KMS-11 (cell line): ENCODE data around the gene CDH13.

ENCODE experiments used
- H2AFZ ChIP-seq: fragments of 200-600 bp; sonication (generic); 2 replicates; pipeline ENCODE4 v1.6.1; 2016; ENCODE audit warnings: antibody characterized with exemption, mixed run types, low read depth
- H3K27ac ChIP-seq: fragments of 200-600 bp; sonication (generic); 2 replicates; pipeline ENCODE4 v1.6.1; 2016; ENCODE audit warnings: mild to moderate bottlenecking, mixed run types
- H3K27me3 ChIP-seq: fragments of 200-600 bp; sonication (generic); 2 replicates; pipeline ENCODE4 v1.6.1; 2017; ENCODE audit warnings: mild to moderate bottlenecking, low read depth, mixed run types, moderate library complexity; ENCODE audit not compliant: insufficient read depth
- H3K36me3 ChIP-seq: fragments of 200-600 bp; sonication (generic); 2 replicates; pipeline ENCODE4 v1.6.1; 2017; ENCODE audit warnings: mild to moderate bottlenecking, mixed run types; ENCODE audit not compliant: insufficient read depth
- H3K4me1 ChIP-seq: fragments of 200-600 bp; sonication (generic); 2 replicates; pipeline ENCODE4 v1.6.1; 2016; ENCODE audit warnings: mild to moderate bottlenecking, low read depth, mixed run types; ENCODE audit not compliant: poor library complexity, severe bottlenecking
- H3K4me2 ChIP-seq: fragments of 200-600 bp; sonication (generic); 2 replicates; pipeline ENCODE4 v1.7.0; 2016; ENCODE audit warnings: mild to moderate bottlenecking, mixed run types
- H3K4me3 ChIP-seq: fragments of 200-600 bp; sonication (generic); IDR thresholded peaks from 2 replicates; pipeline ENCODE4 v1.6.1; 2017; ENCODE audit warnings: low read depth, low read length, mixed read lengths; ENCODE audit not compliant: insufficient read depth
- H3K79me2 ChIP-seq: fragments of 200-600 bp; sonication (generic); 2 replicates; pipeline ENCODE4 v1.6.1; 2016; ENCODE audit warnings: low read depth, mixed run types; ENCODE audit not compliant: insufficient read depth
- H3K9ac ChIP-seq: fragments of 200-600 bp; sonication (generic); 2 replicates; pipeline ENCODE4 v1.6.1; 2016; ENCODE audit warnings: mild to moderate bottlenecking, mixed run types
- H4K20me1 ChIP-seq: fragments of 200-600 bp; sonication (generic); 2 replicates; pipeline ENCODE4 v1.6.1; 2016; ENCODE audit warnings: mild to moderate bottlenecking, mixed run types; ENCODE audit not compliant: insufficient read depth
- CTCF ChIP-seq: fragments of 200-600 bp; sonication (generic); conservative IDR thresholded peaks from 2 replicates; pipeline ENCODE4 v1.6.1; 2017; ENCODE audit warnings: low read depth, mild to moderate bottlenecking, antibody characterized with exemption, low read length, moderate library complexity, mixed read lengths

Gene CDH13

GRCh38 chr16:83791916-83792315 is 1165.1 kb downstream of the CDH13 start:
- H3K27me3 ChIP-seq = no peaks in the 10 kb centered on the region

GRCh38 chr16:83792391-83792790 is 1165.6 kb downstream of the CDH13 start:
- no peak overlapping the region for H3K4me2 ChIP-seq
- H3K79me2 ChIP-seq = no peaks in the 10 kb centered on the region
- no peaks in the 10 kb centered on the region for H4K20me1 ChIP-seq
- H3K4me1 ChIP-seq = no peaks in the 10 kb centered on the region
- H3K36me3 ChIP-seq = no peaks in the 10 kb centered on the region
- no peak overlapping the region for H3K27ac ChIP-seq
- no peak overlapping the region for H3K9ac ChIP-seq
- no peaks in the 10 kb centered on the region for H3K27me3 ChIP-seq
- H3K4me3 ChIP-seq = no peak overlapping the region
- H2AFZ ChIP-seq = no peak overlapping the region
- no peak for TF ChIP-seq CTCF

More at GRCh38 chr16:83791916-83792315, 1165.1 kb downstream of the CDH13 start:
- no peak overlapping the region for H3K4me2 ChIP-seq
- no peak overlapping the region for H3K9ac ChIP-seq
- H3K4me1 ChIP-seq = no peaks in the 10 kb centered on the region
- H2AFZ ChIP-seq = no peak overlapping the region
- TF ChIP-seq CTCF = no peak
- H3K79me2 ChIP-seq = no peaks in the 10 kb centered on the region
- H3K36me3 ChIP-seq = no peaks in the 10 kb centered on the region
- no peaks in the 10 kb centered on the region for H4K20me1 ChIP-seq
- no peak overlapping the region for H3K4me3 ChIP-seq
- no peak overlapping the region for H3K27ac ChIP-seq

- Histone ChIP-seq H3K79me2 (no peaks in the 10 kb centered on the region), H3K9ac (no peak overlapping the region), H3K27ac (no peak overlapping the region), H3K36me3 (no peaks in the 10 kb centered on the region), H3K4me1 (no peaks in the 10 kb centered on the region), H4K20me1 (no peaks in the 10 kb centered on the region), H3K27me3 (no peaks in the 10 kb centered on the region), H3K4me2 (no peak overlapping the region), H2AFZ (no peak overlapping the region), H3K4me3 (no peak overlapping the region)
- no peak for TF ChIP-seq CTCF
Measured at GRCh38 chr16:83793179-83793578, 1166.4 kb downstream of the CDH13 start.

GRCh38 chr16:83794860-83795554 is 1168.2 kb downstream of the CDH13 start:
- Histone ChIP-seq H3K4me1 (no peaks in the 10 kb centered on the region), H3K27me3 (no peaks in the 10 kb centered on the region), H3K79me2 (no peaks in the 10 kb centered on the region), H4K20me1 (no peaks in the 10 kb centered on the region), H3K27ac (no peak overlapping the region), H3K4me2 (no peak overlapping the region), H3K9ac (no peak overlapping the region), H2AFZ (no peak overlapping the region), H3K4me3 (no peak overlapping the region), H3K36me3 (no peaks in the 10 kb centered on the region)
- TF ChIP-seq CTCF = no peak
